OCI-LY1 (cell line): ENCODE results near the gene AFF1.

Experiments
- H2AFZ ChIP-seq: fragments of 200-600 bp; sonication (generic), shearing (Covaris generic); 2 replicates; pipeline ENCODE4 v1.6.0; 2014; ENCODE audit warnings: antibody characterized with exemption, mild to moderate bottlenecking, low read length
- H3F3A ChIP-seq: fragments of 200-600 bp; sonication (generic), shearing (Covaris generic); 2 replicates; pipeline ENCODE4 v1.6.0; 2014; ENCODE audit warnings: mild to moderate bottlenecking, antibody characterized with exemption, low read length, moderate library complexity; ENCODE audit not compliant: insufficient read depth
- H3K27ac ChIP-seq: fragments of 200-600 bp; sonication (generic); 2 replicates; pipeline ENCODE4 v1.5.1; 2014; ENCODE audit warnings: low read length, mixed run types, mild to moderate bottlenecking, low read depth; ENCODE audit not compliant: poor library complexity, severe bottlenecking
- H3K27me3 ChIP-seq: fragments of 200-600 bp; sonication (generic); 2 replicates; pipeline ENCODE4 v1.6.0; 2014; ENCODE audit warnings: antibody characterized with exemption, mild to moderate bottlenecking, low read length, moderate library complexity; ENCODE audit not compliant: insufficient read depth
- H3K36me3 ChIP-seq: fragments of 200-600 bp; sonication (generic); 2 replicates; pipeline ENCODE4 v1.6.1; 2014; ENCODE audit warnings: mild to moderate bottlenecking, antibody characterized with exemption, low read length, moderate library complexity, mixed read lengths; ENCODE audit not compliant: insufficient read depth
- H3K4me1 ChIP-seq: fragments of 200-600 bp; sonication (generic); 2 replicates; pipeline ENCODE4 v1.5.1; 2014; ENCODE audit warnings: mild to moderate bottlenecking, low read length, moderate library complexity; ENCODE audit not compliant: insufficient read depth, severe bottlenecking
- H3K4me2 ChIP-seq: fragments of 200-600 bp; sonication (generic), shearing (Covaris generic); 2 replicates; pipeline ENCODE4 v1.6.1; 2014; ENCODE audit warnings: low read length
- H3K4me3 ChIP-seq: fragments of 200-600 bp; sonication (generic); 2 replicates; pipeline ENCODE4 v1.5.1; 2014; ENCODE audit warnings: low read length, low read depth, mild to moderate bottlenecking, mixed read lengths; ENCODE audit not compliant: poor library complexity, severe bottlenecking
- H3K79me2 ChIP-seq: fragments of 200-600 bp; shearing (Covaris generic); 2 replicates; pipeline ENCODE4 v1.6.1; 2016; ENCODE audit warnings: mixed run types, low read length, mixed read lengths; ENCODE audit not compliant: insufficient read depth
- H3K9ac ChIP-seq: fragments of 200-600 bp; sonication (generic), shearing (Covaris generic); 2 replicates; pipeline ENCODE4 v1.6.1; 2014; ENCODE audit warnings: mild to moderate bottlenecking, low read length, mixed read lengths
- H3K9me2 ChIP-seq: fragments of 200-600 bp; sonication (generic), shearing (Covaris generic); 2 replicates; pipeline ENCODE4 v1.6.1; 2014; ENCODE audit warnings: low read depth, mild to moderate bottlenecking, low read length, mixed read lengths
- H3K9me3 ChIP-seq: fragments of 200-600 bp; shearing (Covaris generic); 2 replicates; pipeline ENCODE4 v1.6.1; 2014; ENCODE audit warnings: low read length, mixed read lengths
- H4K20me1 ChIP-seq: fragments of 200-600 bp; sonication (generic), shearing (Covaris generic); 2 replicates; pipeline ENCODE4 v1.6.0; 2016; ENCODE audit warnings: mild to moderate bottlenecking, low read length; ENCODE audit not compliant: insufficient read depth
- CTCF ChIP-seq: fragments of 200-600 bp; sonication (generic), shearing (Covaris generic); IDR thresholded peaks from 2 replicates; pipeline ENCODE4 v1.5.1; 2017; ENCODE audit warnings: mild to moderate bottlenecking, antibody characterized with exemption, low read length, moderate library complexity, mixed read lengths
- EZH2 ChIP-seq: fragments of 200-600 bp; sonication (generic), shearing (Covaris generic); IDR thresholded peaks from 2 replicates; pipeline ENCODE4 v1.8.0; 2017; ENCODE audit warnings: borderline replicate concordance, mixed run types, mild to moderate bottlenecking, antibody characterized with exemption, low read length, moderate library complexity, mixed read lengths

The AFF1 gene

GRCh38 chr4:86910369-86910768 lies 24.4 kb upstream of the AFF1 start:
- no peak overlapping the region for H3K4me2 ChIP-seq
- H4K20me1 ChIP-seq, result no peaks in the 10 kb centered on the region
- no peaks in the 10 kb centered on the region for H3K9me3 ChIP-seq
- peaks cover 7% of the 10 kb centered on the region for H3K4me1 ChIP-seq
- no peaks in the 10 kb centered on the region for H3K79me2 ChIP-seq
- no peak overlapping the region for H3K9ac ChIP-seq
- no peak for TF ChIP-seq EZH2
- no peak for TF ChIP-seq CTCF
- H3K9me2 ChIP-seq, result no peaks in the 10 kb centered on the region
- H3K36me3 ChIP-seq, result no peaks in the 10 kb centered on the region
- no peak overlapping the region for H2AFZ ChIP-seq
- H3K27me3 ChIP-seq, result no peaks in the 10 kb centered on the region
- H3K4me3 ChIP-seq, result no peak overlapping the region
- H3K27ac ChIP-seq, result no peak overlapping the region
- H3F3A ChIP-seq, result no peaks in the 10 kb centered on the region

- H3K36me3 ChIP-seq, result no peaks in the 10 kb centered on the region
- no peaks in the 10 kb centered on the region for H4K20me1 ChIP-seq
- TF ChIP-seq EZH2, result no peak
- TF ChIP-seq CTCF, result no peak
- H2AFZ ChIP-seq, result no peak overlapping the region
- no peaks in the 10 kb centered on the region for H3K9me2 ChIP-seq
- no peaks in the 10 kb centered on the region for H3K9me3 ChIP-seq
- peaks cover 7% of the 10 kb centered on the region for H3K4me1 ChIP-seq
- H3K9ac ChIP-seq, result no peak overlapping the region
- H3K4me3 ChIP-seq, result no peak overlapping the region
- no peaks in the 10 kb centered on the region for H3K79me2 ChIP-seq
- no peaks in the 10 kb centered on the region for H3F3A ChIP-seq
- no peaks in the 10 kb centered on the region for H3K27me3 ChIP-seq
- no peak overlapping the region for H3K27ac ChIP-seq
- no peak overlapping the region for H3K4me2 ChIP-seq
Observed at GRCh38 chr4:86910820-86911684, 23.8 kb upstream of the AFF1 start.

- no peak for TF ChIP-seq EZH2
- TF ChIP-seq CTCF, result no peak
- H3F3A ChIP-seq, result no peaks in the 10 kb centered on the region
- no peaks in the 10 kb centered on the region for H3K79me2 ChIP-seq
- H3K27ac ChIP-seq, result no peak overlapping the region
- no peaks in the 10 kb centered on the region for H3K36me3 ChIP-seq
- no peaks in the 10 kb centered on the region for H3K4me1 ChIP-seq
- H3K4me3 ChIP-seq, result no peak overlapping the region
- no peaks in the 10 kb centered on the region for H3K9me2 ChIP-seq
- no peak overlapping the region for H2AFZ ChIP-seq
- no peak overlapping the region for H3K4me2 ChIP-seq
- no peaks in the 10 kb centered on the region for H4K20me1 ChIP-seq
- H3K27me3 ChIP-seq, result no peaks in the 10 kb centered on the region
- H3K9ac ChIP-seq, result no peak overlapping the region
- H3K9me3 ChIP-seq, result no peaks in the 10 kb centered on the region
Observed at GRCh38 chr4:86916392-86916791, 18.4 kb upstream of the AFF1 start.
